KMS-11 (cell line): ENCODE data around the gene SNURF.

ENCODE experiments used
- H2AFZ ChIP-seq: fragments of 200-600 bp; sonication (generic); 2 replicates; pipeline ENCODE4 v1.6.1; 2016; ENCODE audit warnings: antibody characterized with exemption, mixed run types, low read depth
- H3K27ac ChIP-seq: fragments of 200-600 bp; sonication (generic); 2 replicates; pipeline ENCODE4 v1.6.1; 2016; ENCODE audit warnings: mild to moderate bottlenecking, mixed run types
- H3K27me3 ChIP-seq: fragments of 200-600 bp; sonication (generic); 2 replicates; pipeline ENCODE4 v1.6.1; 2017; ENCODE audit warnings: mild to moderate bottlenecking, low read depth, mixed run types, moderate library complexity; ENCODE audit not compliant: insufficient read depth
- H3K36me3 ChIP-seq: fragments of 200-600 bp; sonication (generic); 2 replicates; pipeline ENCODE4 v1.6.1; 2017; ENCODE audit warnings: mild to moderate bottlenecking, mixed run types; ENCODE audit not compliant: insufficient read depth
- H3K4me1 ChIP-seq: fragments of 200-600 bp; sonication (generic); 2 replicates; pipeline ENCODE4 v1.6.1; 2016; ENCODE audit warnings: mild to moderate bottlenecking, low read depth, mixed run types; ENCODE audit not compliant: poor library complexity, severe bottlenecking
- H3K4me2 ChIP-seq: fragments of 200-600 bp; sonication (generic); 2 replicates; pipeline ENCODE4 v1.7.0; 2016; ENCODE audit warnings: mild to moderate bottlenecking, mixed run types
- H3K4me3 ChIP-seq: fragments of 200-600 bp; sonication (generic); IDR thresholded peaks from 2 replicates; pipeline ENCODE4 v1.6.1; 2017; ENCODE audit warnings: low read depth, low read length, mixed read lengths; ENCODE audit not compliant: insufficient read depth
- H3K79me2 ChIP-seq: fragments of 200-600 bp; sonication (generic); 2 replicates; pipeline ENCODE4 v1.6.1; 2016; ENCODE audit warnings: low read depth, mixed run types; ENCODE audit not compliant: insufficient read depth
- H3K9ac ChIP-seq: fragments of 200-600 bp; sonication (generic); 2 replicates; pipeline ENCODE4 v1.6.1; 2016; ENCODE audit warnings: mild to moderate bottlenecking, mixed run types
- H4K20me1 ChIP-seq: fragments of 200-600 bp; sonication (generic); 2 replicates; pipeline ENCODE4 v1.6.1; 2016; ENCODE audit warnings: mild to moderate bottlenecking, mixed run types; ENCODE audit not compliant: insufficient read depth
- CTCF ChIP-seq: fragments of 200-600 bp; sonication (generic); conservative IDR thresholded peaks from 2 replicates; pipeline ENCODE4 v1.6.1; 2017; ENCODE audit warnings: low read depth, mild to moderate bottlenecking, antibody characterized with exemption, low read length, moderate library complexity, mixed read lengths

SNURF gene

GRCh38 chr15:24976932-24977331 lies 22.1 kb downstream of the SNURF start:
- Histone ChIP-seq H3K27ac (no peak overlapping the region), H3K9ac (no peak overlapping the region), H4K20me1 (no peaks in the 10 kb centered on the region)

GRCh38 chr15:24977686-24978085 lies 22.9 kb downstream of the SNURF start:
- Histone ChIP-seq H2AFZ (no peak overlapping the region), H3K27ac (no peak overlapping the region), H3K36me3 (no peaks in the 10 kb centered on the region), H3K9ac (no peak overlapping the region), H3K4me2 (no peak overlapping the region), H3K4me1 (no peaks in the 10 kb centered on the region), H3K27me3 (no peaks in the 10 kb centered on the region), H3K79me2 (no peaks in the 10 kb centered on the region), H3K4me3 (no peak overlapping the region), H4K20me1 (no peaks in the 10 kb centered on the region)
- no peak for TF ChIP-seq CTCF

More at GRCh38 chr15:24976932-24977331, 22.1 kb downstream of the SNURF start:
- H3K27me3 ChIP-seq = no peaks in the 10 kb centered on the region
- no peak overlapping the region for H3K4me3 ChIP-seq
- H3K4me2 ChIP-seq = no peak overlapping the region
- H3K79me2 ChIP-seq = no peaks in the 10 kb centered on the region
- no peak for TF ChIP-seq CTCF
- no peaks in the 10 kb centered on the region for H3K4me1 ChIP-seq
- H2AFZ ChIP-seq = no peak overlapping the region
- H3K36me3 ChIP-seq = no peaks in the 10 kb centered on the region

GRCh38 chr15:24985224-24985623 lies 30.4 kb downstream of the SNURF start:
- no peaks in the 10 kb centered on the region for H3K27me3 ChIP-seq
- no peak overlapping the region for H3K27ac ChIP-seq
- no peaks in the 10 kb centered on the region for H3K36me3 ChIP-seq
- no peaks in the 10 kb centered on the region for H4K20me1 ChIP-seq
- H2AFZ ChIP-seq = no peak overlapping the region
- no peak overlapping the region for H3K4me2 ChIP-seq
- no peaks in the 10 kb centered on the region for H3K79me2 ChIP-seq
- no peaks in the 10 kb centered on the region for H3K4me1 ChIP-seq
- H3K9ac ChIP-seq = no peak overlapping the region
- H3K4me3 ChIP-seq = no peak overlapping the region
- TF ChIP-seq CTCF = no peak

- no peak for TF ChIP-seq CTCF
- no peaks in the 10 kb centered on the region for H3K4me1 ChIP-seq
- H3K4me3 ChIP-seq = no peak overlapping the region
- no peaks in the 10 kb centered on the region for H3K27me3 ChIP-seq
- H4K20me1 ChIP-seq = no peaks in the 10 kb centered on the region
- H3K9ac ChIP-seq = no peak overlapping the region
- no peaks in the 10 kb centered on the region for H3K36me3 ChIP-seq
- H3K79me2 ChIP-seq = no peaks in the 10 kb centered on the region
- no peak overlapping the region for H3K27ac ChIP-seq
- H3K4me2 ChIP-seq = no peak overlapping the region
- H2AFZ ChIP-seq = no peak overlapping the region
Measured at GRCh38 chr15:24986653-24987052, 31.9 kb downstream of the SNURF start.
